Transverse colon (tissue), 4 donors: Measurements from ENCODE around the gene PTPN7. TPM values are rescaled to one million over a fixed set of nuclear protein-coding genes. Genes with fewer than 3 reads are reported as not detected.
"Not testable (repeated sequence)": the region's sequence is repeated elsewhere in the genome, so short reads cannot be mapped to it uniquely, and the experiment has no call there.

ENCODE experiments used
- DNase-seq: peaks from one replicate; pipeline ENCODE4 v3.0.0-alpha.2; 2019
- H3K27ac ChIP-seq, 4 donors: fragments of 200-600 bp; sonication (generic); 2 replicates each; pipeline ENCODE4 v1.5.1; 2016 to 2018; ENCODE audit warnings: inconsistent platforms in 4 of 4
- H3K27me3 ChIP-seq: fragments of 200-600 bp; sonication (generic); 2 replicates; pipeline ENCODE4 v1.5.1; 2017; ENCODE audit warnings: inconsistent platforms
- H3K36me3 ChIP-seq, 4 donors: fragments of 200-600 bp; sonication (generic); 2 replicates each; pipeline ENCODE4 v1.5.1; 2017 to 2019; ENCODE audit warnings: inconsistent platforms in 4 of 4
- H3K4me1 ChIP-seq, 4 donors: fragments of 200-600 bp; sonication (generic); 2 replicates each; pipeline ENCODE4 v1.5.1; 2017 to 2020; ENCODE audit warnings: inconsistent platforms in 4 of 4
- H3K4me3 ChIP-seq, 4 donors: fragments of 200-600 bp; sonication (generic); 1 replicate in 1 of 4; 2 replicates in 3 of 4; pipeline versions ENCODE4 v1.5.1 to v1.6.1; 2017 to 2019; ENCODE audit warnings: inconsistent platforms in 4 of 4
- H3K9me3 ChIP-seq, 2 donors: fragments of 200-600 bp; sonication (generic); 2 replicates each; pipeline ENCODE4 v1.5.1; 2017 to 2019; ENCODE audit warnings: inconsistent platforms in 2 of 2
- EP300 ChIP-seq: sonication (generic); formaldehyde crosslinking; IDR thresholded peaks from one replicate; pipeline ENCODE4 v1.6.1; 2017; ENCODE audit warnings: antibody characterized with exemption, low read depth
- POLR2A ChIP-seq: fragments of 450-650 bp; IDR thresholded peaks from one replicate; pipeline ENCODE4 v1.6.1; 2016; ENCODE audit warnings: antibody characterized with exemption, mild to moderate bottlenecking, moderate library complexity
- POLR2AphosphoS5 ChIP-seq, 3 donors: sonication (generic); formaldehyde crosslinking; IDR thresholded peaks; one replicate each; pipeline ENCODE4 v1.6.1; 2016; ENCODE audit warnings: antibody characterized with exemption in 3 of 3
- WGBS, 2 donors: methylation state at CpG; one replicate each; pipeline ENCODE4 v1.1.5; 2018; ENCODE audit warnings: low coverage in 1 of 2; 5-methylcytosine and 5-hydroxymethylcytosine counted together
- in situ Hi-C, 4 donors: fragments of 200-750 bp; cut with MboI; loops; one replicate each; pipeline versions ENCODE4 v1.15.0 to v1.15.1; 2017; ENCODE audit warnings: low sequenced_read_pairs in 3 of 4, low pct_ligation_motif_present in 1 of 4, low pct_unique_long_range_greater_than_20kb in 1 of 4
- intact Hi-C: fragments of 100-400 bp; cut with DNase I; formaldehyde crosslinking; loops from one replicate; pipeline ENCODE4 v1.15.1; 2023; ENCODE audit warnings: low total_unique reads
- total RNA-seq, 4 donors: library from RNA; depleted of rRNA; stranded (reverse); fragments of >200 nt; gene quantifications; one replicate each; pipeline ENCODE4 v1.1.0, GENCODE V29; 2016
- TF ChIP-seq, protein P1 (sequence below), 5 experiments: fragments of 200-600 bp in 3 of 5; fragments of 450-650 bp in 2 of 5; sonication (generic) in 3 of 5; IDR thresholded peaks; 1 replicate in 2 of 5; 2 replicates in 3 of 5; pipeline ENCODE4 v1.5.1; 2016 to 2017; ENCODE audit warnings: antibody characterized with exemption in 5 of 5, inconsistent platforms in 3 of 5, mild to moderate bottlenecking in 2 of 5, moderate library complexity in 1 of 5

PTPN7 gene
- total RNA-seq, 4 donors from 2014 or later, result 5.2 to 32.5 (median 14.0) TPM; not detected in 1

DNA sequence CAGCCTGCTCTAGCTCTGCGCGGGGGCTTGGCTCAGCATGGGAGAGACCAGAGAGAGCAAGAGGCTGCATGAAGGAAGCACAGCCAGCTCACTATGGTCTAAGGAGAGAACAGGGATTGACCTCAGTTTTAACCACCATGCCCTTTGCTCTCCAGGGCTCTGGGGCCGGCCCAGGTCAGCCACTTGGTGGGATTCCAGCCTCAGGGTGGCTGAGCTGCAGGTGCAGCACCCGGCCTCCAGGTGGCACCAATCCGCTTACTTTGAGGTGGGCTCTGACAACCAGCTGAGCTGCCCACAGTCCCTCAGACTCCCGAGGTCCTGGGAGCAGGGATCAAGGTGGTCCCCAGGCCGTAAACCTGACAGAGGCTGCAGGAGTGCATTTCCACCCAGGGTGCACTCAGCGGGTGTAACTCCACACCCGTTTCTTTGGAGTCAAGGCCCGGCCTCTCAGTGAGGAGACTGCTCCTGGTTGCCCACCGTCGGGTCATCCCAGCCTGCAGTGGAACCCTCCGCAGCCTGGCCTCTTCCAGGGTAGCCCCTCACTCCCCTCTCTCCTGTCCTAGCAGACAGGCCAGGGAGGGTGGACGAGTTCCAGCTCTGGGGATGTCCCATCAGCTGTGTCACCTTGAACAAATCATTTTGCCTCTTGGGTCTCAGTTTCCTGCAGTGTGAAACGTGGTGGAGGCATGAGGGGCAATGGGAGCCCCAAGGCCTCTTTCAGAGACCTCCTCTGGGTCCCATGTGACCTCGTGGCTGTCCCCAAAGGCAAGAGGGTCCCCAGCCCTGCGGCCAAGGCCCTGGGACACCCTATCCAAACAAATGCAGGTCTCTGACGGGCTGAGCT lies 32.6 kb upstream of the PTPN7 start:
- no peak overlapping the region for H3K27ac ChIP-seq
- H3K27me3 ChIP-seq, result peaks cover 31% of the 10 kb centered on the region
- peak overlapping the region in 2 of 4 donors; percentile 28 to 45 for H3K4me3 ChIP-seq
- H3K9me3 ChIP-seq, result no peaks in the 10 kb centered on the region
- in situ Hi-C loops, result loop anchor here (10.0 to 25.0 kb wide), 3 partner anchors 119 to 522 kb away; partner anchors contain the start of gene SYT2 (in 4 of the 4)
- H3K36me3 ChIP-seq, result no peaks in the 10 kb centered on the region
- intact Hi-C loops, result no loop called here
- peaks cover 0 to 20% (median 10%) of the 10 kb centered on the region in 4 donors for H3K4me1 ChIP-seq
- 26 to 47% methylated on average over 4 to 18 of the region's 18 CpGs for WGBS, 2 donors
- peak; percentile 64 for DNase-seq
- TF ChIP-seq, protein P1, sequence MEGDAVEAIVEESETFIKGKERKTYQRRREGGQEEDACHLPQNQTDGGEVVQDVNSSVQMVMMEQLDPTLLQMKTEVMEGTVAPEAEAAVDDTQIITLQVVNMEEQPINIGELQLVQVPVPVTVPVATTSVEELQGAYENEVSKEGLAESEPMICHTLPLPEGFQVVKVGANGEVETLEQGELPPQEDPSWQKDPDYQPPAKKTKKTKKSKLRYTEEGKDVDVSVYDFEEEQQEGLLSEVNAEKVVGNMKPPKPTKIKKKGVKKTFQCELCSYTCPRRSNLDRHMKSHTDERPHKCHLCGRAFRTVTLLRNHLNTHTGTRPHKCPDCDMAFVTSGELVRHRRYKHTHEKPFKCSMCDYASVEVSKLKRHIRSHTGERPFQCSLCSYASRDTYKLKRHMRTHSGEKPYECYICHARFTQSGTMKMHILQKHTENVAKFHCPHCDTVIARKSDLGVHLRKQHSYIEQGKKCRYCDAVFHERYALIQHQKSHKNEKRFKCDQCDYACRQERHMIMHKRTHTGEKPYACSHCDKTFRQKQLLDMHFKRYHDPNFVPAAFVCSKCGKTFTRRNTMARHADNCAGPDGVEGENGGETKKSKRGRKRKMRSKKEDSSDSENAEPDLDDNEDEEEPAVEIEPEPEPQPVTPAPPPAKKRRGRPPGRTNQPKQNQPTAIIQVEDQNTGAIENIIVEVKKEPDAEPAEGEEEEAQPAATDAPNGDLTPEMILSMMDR (IDR thresholded peaks at IDR 0.05), result peak; percentile 80 to 90 (median 82)
- TF ChIP-seq POLR2A, result no peak

DNA sequence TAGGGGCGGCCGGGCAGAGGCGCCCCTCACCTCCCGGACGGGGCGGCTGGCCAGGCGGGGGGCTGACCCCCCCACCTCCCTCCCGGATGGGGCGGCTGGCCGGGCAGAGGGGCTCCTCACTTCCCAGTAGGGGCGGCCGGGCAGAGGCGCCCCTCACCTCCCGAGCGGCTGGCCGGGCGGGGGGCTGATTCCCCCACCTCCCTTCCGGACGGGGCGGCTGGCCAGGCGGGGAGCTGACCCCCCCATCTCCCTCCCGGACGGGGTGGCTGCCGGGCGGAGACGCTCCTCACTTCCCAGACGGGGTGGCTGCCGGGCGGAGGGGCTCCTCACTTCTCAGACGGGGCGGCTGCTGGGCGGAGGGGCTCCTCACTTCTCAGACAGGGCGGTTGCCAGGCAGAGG lies 31.0 kb upstream of the PTPN7 start:
- H3K9me3 ChIP-seq, H3K36me3 ChIP-seq, H3K27ac ChIP-seq, intact Hi-C loops, DNase-seq, H3K4me3 ChIP-seq: not testable (repeated sequence)
- WGBS, 2 donors, result 95% methylated on average over 11 of the region's 33 CpGs; no CpG with 5 or more reads in 1 of the 2 donors
- peaks cover 0 to 15% (median 10%) of the 10 kb centered on the region in 4 donors for H3K4me1 ChIP-seq
- peaks cover 31% of the 10 kb centered on the region for H3K27me3 ChIP-seq
- in situ Hi-C loops, result loop anchor here (10.0 to 25.0 kb wide), 3 partner anchors 121 to 523 kb away; partner anchors contain the start of gene SYT2 (in 4 of the 4)

DNA sequence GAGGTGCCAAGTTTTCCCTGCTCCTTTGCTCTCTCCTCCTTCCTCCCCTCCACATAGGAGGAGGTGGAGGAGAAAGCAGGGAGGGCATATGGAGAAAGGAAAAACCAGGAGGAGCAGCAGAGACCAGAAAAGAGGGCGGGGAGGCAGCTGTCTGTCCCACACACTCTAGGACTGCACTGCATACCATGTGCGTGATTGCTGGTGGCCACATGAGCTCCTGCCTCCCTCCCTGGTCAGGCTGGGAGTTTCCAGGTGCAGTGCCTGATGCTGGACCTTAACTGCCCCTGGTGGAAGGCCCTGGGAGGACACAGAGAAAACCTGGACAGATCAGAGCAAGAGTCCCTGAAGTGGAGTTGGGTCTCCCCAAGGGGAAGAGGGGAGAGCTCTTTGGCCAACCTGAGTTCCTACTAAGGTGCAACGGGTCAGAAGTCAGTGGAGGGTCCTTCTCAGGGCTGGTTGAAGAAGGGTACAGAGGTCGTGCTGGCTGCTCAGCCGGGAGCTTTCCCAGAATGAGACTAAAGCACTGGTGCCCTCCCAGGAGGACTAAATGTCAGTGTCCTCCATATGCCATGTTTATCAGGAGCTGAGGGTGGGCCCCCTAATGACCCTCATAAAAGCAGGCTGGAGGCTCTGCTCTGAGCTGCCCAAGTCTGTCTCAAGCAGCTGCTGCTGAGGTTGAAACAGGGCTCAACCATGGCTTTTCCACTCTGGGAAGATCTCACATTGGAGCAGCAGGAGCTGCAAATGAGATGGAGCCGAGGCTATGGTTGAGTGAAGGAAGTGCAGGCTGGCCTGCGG lies 29.7 kb upstream of the PTPN7 start:
- no peaks in the 10 kb centered on the region for H3K36me3 ChIP-seq
- H3K4me1 ChIP-seq, result peaks cover 0 to 15% (median 10%) of the 10 kb centered on the region in 4 donors
- no peak overlapping the region for H3K27ac ChIP-seq
- intact Hi-C loops (loop anchor here (5.0 kb wide), 2 partner anchors 127 to 527 kb away; no protein-coding TSS in a partner anchor), in situ Hi-C loops (loop anchor here (10.0 to 25.0 kb wide), 4 partner anchors 122 to 525 kb away; partner anchors contain the start of gene SYT2 (in 4 of the 4))
- WGBS, 2 donors, result 69 to 100% methylated on average over 1 to 7 of the region's 7 CpGs
- no peaks in the 10 kb centered on the region for H3K9me3 ChIP-seq
- no peak overlapping the region for H3K4me3 ChIP-seq
- no peak for DNase-seq
- H3K27me3 ChIP-seq, result peaks cover 26% of the 10 kb centered on the region
- no peak for TF ChIP-seq POLR2AphosphoS5 (IDR thresholded peaks at IDR 0.05)
- no peak for TF ChIP-seq POLR2A
- TF ChIP-seq, protein P1 (IDR thresholded peaks at IDR 0.05), result peak in 1 of 5 experiments; percentile 13
- no peak for TF ChIP-seq EP300

DNA sequence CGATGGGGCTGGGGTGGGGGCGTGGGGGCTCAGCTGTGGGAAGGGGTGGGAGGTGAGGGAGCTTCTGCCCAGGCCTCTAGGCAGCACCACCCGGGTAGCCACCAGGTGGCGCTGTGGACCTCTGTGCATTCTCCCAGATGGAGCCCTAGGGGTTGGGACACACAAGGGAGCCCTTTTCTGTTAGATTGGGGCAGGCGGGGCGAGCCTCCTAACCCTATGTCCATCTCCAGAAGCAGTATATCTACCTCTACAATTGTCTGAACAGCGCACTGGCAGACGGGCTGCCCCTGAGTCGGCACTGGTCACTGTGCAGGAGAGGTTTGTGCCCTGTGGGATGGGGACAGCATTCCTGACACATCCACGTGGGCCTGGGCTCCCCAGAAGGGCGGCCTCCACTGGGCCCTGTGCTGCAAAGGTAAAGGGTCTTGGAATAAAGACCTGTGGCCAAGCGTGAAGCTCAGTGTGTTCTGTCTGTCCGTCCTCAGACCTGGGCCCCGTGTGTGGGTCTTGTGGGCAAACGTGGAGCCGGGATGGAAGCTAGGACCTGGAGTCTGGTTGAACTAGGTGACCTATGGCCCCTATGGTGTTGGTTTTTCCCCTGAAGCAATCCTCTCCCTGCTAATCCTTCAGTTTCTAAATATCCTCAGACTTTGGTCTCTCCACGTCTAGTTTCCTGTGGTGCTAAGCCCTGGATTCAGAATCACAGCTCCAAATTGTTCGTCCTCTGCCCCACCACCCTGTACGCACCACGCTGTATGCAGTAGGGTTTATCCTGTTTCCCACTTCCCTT lies 28.8 kb upstream of the PTPN7 start:
- peaks cover 0 to 18% (median 10%) of the 10 kb centered on the region in 4 donors for H3K4me1 ChIP-seq
- in situ Hi-C loops, result loop anchor here in 3 of 4 donors (10.0 to 25.0 kb wide), 3 partner anchors 123 to 523 kb away; partner anchors contain the start of gene SYT2 (in 3 of the 3)

More for the DNA sequence above, 28.8 kb upstream of the PTPN7 start:
- WGBS, 2 donors, result 66 to 78% methylated on average over 4 to 13 of the region's 20 CpGs
- Histone ChIP-seq H3K9me3 (no peaks in the 10 kb centered on the region), H3K36me3 (no peaks in the 10 kb centered on the region), H3K27ac (no peak overlapping the region), H3K4me3 (no peak overlapping the region), H3K27me3 (peaks cover 18% of the 10 kb centered on the region)
- intact Hi-C loops, result loop anchor here (5.0 kb wide), 2 partner anchors 128 to 528 kb away; no protein-coding TSS in a partner anchor
- TF ChIP-seq POLR2A (no peak), POLR2AphosphoS5 (IDR thresholded peaks at IDR 0.05) (no peak), EP300 (no peak)
- TF ChIP-seq, protein P1 (IDR thresholded peaks at IDR 0.05), result peak; percentile 50 to 93 (median 84)
- peak; percentile 81 for DNase-seq
